Mucosa of stomach (tissue), 1 donor: ENCODE data around the gene LRIG3.

Experiments used
- H3K27me3 ChIP-seq: one replicate; pipeline ENCODE4 v1.7.0; 2013; ENCODE audit warnings: mild to moderate bottlenecking, low read length; ENCODE audit not compliant: control insufficient read depth, insufficient read depth
- H3K36me3 ChIP-seq: one replicate; pipeline ENCODE4 v1.7.0; 2013; ENCODE audit warnings: low read length; ENCODE audit not compliant: control insufficient read depth, insufficient read depth
- H3K4me1 ChIP-seq: one replicate; pipeline ENCODE4 v1.7.0; 2013; ENCODE audit warnings: mild to moderate bottlenecking, low read length; ENCODE audit not compliant: control insufficient read depth, insufficient read depth
- H3K4me3 ChIP-seq: one replicate; pipeline ENCODE4 v1.7.0; 2013; ENCODE audit warnings: low read length
- H3K9ac ChIP-seq: one replicate; pipeline ENCODE4 v1.7.0; 2013; ENCODE audit warnings: mild to moderate bottlenecking, low read length, moderate library complexity
- H3K9me3 ChIP-seq: one replicate; pipeline ENCODE4 v1.7.0; 2013; ENCODE audit warnings: mild to moderate bottlenecking, low read length, moderate library complexity; ENCODE audit not compliant: control insufficient read depth
- donor health status: Pancreatic carcinoma.

LRIG3 gene

GRCh38 chr12:58832920-58833319 is 87.4 kb downstream of the LRIG3 start:
- no peak overlapping the region for H3K4me3 ChIP-seq
- H3K4me1 ChIP-seq, result no peaks in the 10 kb centered on the region
- H3K27me3 ChIP-seq, result no peaks in the 10 kb centered on the region
- H3K9me3 ChIP-seq, result no peaks in the 10 kb centered on the region
- H3K36me3 ChIP-seq, result no peaks in the 10 kb centered on the region
- no peak overlapping the region for H3K9ac ChIP-seq
